Sciatic nerve (tissue), 2 donors: ENCODE measurements around the gene SEMA3F. TPM values are rescaled to one million over a fixed set of nuclear protein-coding genes. Genes with fewer than 3 reads are reported as not detected.

Experiments
- ATAC-seq: fragments of 200-7000 bp; cut with Tn5 transposase; one replicate; pipeline ENCODE4 v1.9.1; 2020; ENCODE audit warnings: mild to moderate bottlenecking, moderate library complexity
- DNase-seq: peaks from one replicate; pipeline ENCODE4 v3.0.0-alpha.2; 2020; ENCODE audit warnings: low spot score
- intact Hi-C: fragments of 100-400 bp; cut with DNase I; formaldehyde crosslinking; loops from one replicate; pipeline ENCODE4 v1.14.2; 2022
- total RNA-seq: library from RNA; stranded (reverse); fragmentation: NEBNext Ultra II Directional; extraction: Animal tissue kit (Norgen Biotek cat#: 25700); gene quantifications from one replicate; pipeline ENCODE4 v1.2.1, GENCODE V29; 2021
- donor health status: DM: no; HTN: no; CAD: no.
- donor health status: DM: no; HTN: no; CAD: no.

The SEMA3F gene
- total RNA-seq = 29.3 TPM

DNA sequence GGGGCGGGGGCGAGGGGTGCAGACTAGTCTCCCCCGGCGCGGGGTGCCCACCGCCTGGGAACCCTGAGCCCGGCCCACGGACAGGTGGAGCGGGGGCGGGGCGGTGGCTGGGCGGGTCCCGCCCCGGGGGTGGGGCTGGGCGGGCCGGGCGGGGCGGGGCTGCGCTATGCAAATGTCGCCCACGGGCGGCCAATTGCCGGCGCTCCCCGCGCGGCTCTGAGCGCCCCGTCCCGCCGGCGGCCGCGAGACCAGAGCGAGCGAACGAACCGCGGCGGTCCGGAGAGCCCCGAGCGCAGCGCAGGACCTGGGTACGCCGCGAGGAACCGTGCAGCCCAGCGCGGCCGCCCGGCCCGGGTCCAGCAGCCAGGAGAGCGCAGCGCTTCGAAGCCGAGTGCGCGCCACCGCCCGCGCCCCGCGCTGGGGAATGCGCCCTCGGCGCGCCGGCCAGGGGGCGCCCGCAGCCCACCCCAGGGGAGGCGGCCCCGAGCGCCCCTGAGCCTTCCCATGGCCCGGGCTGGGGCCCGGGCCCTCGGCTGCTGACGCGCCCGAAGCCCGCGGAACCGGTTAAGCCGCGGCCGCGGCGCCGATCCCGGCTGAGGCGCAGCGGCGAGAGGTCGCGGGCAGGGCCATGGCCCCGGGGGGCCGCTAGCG is at the start of gene SEMA3F:
SEMA3F (plus strand) TSS at position 485 of the 651 bp plus-strand sequence. CDS start 4,299 bp downstream, outside the sequence.
- DNase-seq (no peak), ATAC-seq (peak; percentile 56)
- intact Hi-C loops = no loop called here

DNA sequence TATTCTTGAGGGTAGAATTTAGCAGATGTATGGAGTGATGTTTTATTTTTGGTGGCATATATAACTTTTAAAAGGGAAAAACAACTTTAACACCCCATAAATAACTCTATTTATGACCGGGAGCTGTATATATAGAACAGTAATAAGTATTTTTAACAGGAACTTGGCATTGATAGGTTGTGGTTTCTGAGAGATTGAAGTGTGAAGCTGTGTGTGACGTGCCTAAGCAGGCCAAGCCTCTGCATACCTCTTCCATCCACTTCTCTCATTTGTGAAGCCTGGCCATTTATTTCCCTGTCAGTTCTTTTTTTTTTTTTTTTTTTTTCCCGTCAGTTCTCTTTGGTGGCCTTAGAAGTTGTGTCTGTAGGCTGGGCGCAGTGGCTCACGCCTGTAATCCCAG is 43.4 kb upstream of the SEMA3F start:
- DNase-seq = no peak
- no peak for ATAC-seq
- intact Hi-C loops = no loop called here

DNA sequence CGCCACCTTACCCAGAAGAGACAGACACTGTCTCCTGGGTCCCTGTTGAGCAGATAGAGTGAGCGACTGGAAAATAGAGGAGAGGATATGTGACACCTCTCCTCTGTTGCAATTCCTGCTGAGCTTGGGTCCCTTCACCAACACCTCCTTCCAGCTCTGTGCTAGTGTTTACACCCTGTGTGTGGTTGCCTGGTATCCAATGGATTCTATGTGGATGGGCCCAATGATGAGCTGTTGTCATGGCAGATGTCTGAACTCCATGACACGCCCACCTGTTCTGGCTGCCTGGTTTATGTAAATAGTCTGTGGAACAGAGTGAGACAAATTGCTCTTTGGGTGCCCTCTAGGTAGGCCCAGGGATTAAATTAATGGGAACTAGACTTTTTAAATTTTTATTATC is 42.7 kb upstream of the SEMA3F start:
- intact Hi-C loops = no loop called here
- ATAC-seq (peak; percentile 36), DNase-seq (no peak)

DNA sequence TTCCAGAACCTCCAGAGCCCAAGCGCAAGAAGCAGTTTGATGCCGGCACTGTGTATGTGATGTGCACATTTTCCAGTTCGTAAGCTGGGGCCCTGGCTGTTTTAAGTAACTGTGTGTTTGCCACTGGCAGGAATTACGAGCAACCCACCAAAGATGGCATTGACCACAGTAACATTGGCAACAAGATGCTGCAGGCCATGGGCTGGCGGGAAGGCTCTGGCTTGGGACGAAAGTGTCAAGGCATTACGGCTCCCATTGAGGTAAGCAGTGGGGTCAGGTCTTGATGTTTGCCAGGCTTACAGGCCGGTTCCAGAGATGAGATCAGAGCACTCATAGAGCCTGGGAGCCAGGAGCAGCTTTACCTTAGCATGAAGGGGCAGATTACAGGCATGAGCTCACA is 38.0 kb upstream of the SEMA3F start:
- intact Hi-C loops = no loop called here
- DNase-seq (no peak), ATAC-seq (no peak)

DNA sequence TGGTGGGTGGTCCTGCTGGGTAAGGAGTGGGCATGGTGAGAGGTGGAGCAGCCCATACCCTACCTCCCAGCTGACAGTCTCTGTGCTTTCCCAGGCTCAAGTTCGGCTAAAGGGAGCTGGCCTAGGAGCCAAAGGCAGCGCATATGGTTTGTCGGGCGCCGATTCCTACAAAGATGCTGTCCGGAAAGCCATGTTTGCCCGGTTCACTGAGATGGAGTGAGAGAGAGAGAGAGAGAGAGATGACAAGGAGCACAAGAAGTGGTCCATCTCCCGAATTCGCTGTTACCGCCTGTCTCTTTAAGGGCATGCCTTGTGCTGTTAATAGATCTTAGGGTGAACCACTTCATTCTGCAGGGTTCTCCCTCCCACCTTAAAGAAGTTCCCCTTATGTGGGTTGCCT is 36.9 kb upstream of the SEMA3F start:
- ATAC-seq = no peak
- DNase-seq = no peak
- intact Hi-C loops = no loop called here

DNA sequence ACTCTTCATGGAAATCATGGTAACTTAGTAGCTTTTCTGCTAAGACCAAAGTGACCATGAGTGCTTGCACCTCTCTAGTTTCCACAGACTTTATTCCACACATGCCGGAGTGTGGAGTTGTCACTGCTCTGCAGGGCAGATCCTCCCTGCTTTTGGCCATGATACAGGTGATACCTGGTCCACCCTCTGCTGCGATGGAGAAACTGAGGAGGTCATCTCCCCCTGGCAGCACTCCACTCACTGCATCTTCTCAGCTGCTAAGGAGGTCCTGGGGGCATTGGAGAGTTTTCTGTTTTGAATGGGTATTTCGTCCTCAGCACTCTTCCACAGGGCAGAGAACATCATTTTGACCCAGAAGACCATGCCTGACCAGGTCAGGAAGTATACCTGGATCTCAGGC is 35.3 kb upstream of the SEMA3F start:
- ATAC-seq (no peak), DNase-seq (no peak)
- intact Hi-C loops = loop anchor here (2.0 kb wide), 1 partner anchor 69 kb away; no protein-coding TSS in a partner anchor

DNA sequence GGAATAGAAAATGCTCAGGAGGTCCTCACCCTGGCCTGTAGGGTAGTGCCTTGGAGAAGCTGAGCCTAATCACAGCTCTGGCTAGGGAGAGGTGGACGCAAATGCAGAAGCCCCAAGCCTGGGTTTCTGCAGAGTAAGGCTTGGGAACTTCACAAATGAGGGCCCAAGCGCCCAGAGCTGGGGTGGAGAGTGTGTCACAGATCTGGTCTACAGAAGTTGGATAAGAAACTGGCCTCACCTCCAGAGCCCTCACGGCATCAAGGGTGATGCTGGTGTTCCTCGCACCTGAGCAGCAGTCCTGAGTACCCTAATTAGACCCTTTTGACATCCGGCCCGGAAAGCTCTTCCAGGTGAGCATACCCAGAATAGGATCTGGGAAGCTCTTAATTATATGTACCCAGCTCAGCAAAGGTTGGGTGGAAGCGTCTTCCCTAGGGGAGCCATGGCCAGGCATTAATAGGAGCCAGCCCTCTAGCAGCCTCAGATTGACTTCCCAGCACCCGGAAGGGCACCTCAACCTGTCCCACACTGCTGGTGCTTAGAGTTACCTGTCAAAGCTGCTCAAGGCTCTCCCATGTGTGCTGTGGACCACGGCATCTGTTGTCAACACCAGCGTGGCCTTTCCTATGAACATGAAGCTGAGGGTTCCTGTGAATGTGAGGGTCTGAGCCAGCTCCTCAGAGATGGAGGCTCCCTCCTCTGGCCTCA is 34.6 kb upstream of the SEMA3F start:
- ATAC-seq = peak; percentile 2
- intact Hi-C loops = loop anchor here (2.0 kb wide), 1 partner anchor 68 kb away; no protein-coding TSS in a partner anchor

DNA sequence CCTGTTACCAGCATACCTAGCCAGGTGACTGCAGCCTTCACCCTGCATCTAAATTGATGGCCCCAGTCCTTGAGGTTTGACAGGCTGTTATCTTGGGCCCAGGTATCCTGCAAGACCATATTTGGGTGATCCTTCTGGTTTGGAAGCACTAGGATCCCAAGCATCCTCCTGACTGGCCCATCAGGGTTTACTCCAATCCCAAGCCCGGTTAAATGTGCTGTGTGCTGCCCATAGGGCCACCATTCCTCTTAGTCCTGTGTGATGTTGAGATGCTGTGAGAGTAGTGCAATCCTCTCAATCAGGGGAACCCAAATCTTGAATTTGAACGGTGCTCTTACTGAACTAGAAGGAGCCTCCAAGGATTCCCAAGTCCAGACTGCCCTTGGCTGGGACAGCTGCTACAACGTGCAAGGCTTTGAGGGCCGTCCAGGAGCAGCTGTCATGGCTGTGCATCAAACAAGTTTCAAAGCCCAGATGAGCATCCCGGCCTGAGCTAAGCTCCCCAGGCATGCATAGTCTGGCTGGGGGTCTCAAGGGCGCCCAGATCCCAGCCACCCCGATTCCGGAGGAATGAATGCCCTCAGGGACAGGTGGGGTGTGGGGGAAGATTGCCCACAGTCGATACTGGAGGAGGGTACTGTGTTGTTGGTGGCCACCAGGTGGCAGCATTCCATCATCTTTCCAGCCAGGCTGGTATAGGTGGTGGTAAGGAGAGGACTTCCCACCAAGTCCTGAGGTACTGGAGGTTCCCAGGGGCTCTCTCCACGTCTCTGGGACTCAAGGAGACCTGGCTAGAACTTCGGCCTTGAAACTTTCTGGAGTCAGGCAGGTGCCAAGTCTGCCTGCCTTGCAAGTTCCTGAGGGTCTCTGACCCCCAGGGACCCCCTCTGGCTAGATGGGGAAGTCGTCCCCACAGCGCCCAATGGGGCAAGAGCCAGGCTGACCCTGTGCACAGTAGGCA is 33.8 kb upstream of the SEMA3F start:
- ATAC-seq (peak; percentile 88), DNase-seq (peak; percentile 90)
- intact Hi-C loops = loop anchor here (2.0 kb wide), 1 partner anchor 67 kb away; no protein-coding TSS in a partner anchor

More for the DNA sequence above, 34.6 kb upstream of the SEMA3F start:
- DNase-seq = no peak

DNA sequence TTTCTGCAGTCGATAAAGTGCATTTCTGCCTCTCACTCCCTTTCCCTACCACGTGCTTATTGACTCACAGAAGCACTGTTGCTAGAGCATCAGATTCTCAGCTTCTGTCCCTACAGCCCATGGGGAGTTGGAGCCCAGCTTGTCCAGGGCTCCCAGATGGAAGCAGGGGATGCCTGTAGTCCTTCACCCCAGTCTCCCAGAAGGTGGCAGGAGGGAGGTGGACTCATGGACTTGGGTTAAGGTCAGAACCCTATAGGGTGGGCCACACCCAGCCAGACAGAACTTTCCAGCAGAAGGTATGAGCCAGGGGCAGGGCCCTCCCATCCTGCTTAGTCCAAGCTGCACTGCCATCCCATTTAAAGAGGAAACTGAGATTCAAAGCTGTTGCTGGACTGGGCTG is 33.1 kb upstream of the SEMA3F start:
- ATAC-seq = no peak
- intact Hi-C loops = no loop called here

DNA sequence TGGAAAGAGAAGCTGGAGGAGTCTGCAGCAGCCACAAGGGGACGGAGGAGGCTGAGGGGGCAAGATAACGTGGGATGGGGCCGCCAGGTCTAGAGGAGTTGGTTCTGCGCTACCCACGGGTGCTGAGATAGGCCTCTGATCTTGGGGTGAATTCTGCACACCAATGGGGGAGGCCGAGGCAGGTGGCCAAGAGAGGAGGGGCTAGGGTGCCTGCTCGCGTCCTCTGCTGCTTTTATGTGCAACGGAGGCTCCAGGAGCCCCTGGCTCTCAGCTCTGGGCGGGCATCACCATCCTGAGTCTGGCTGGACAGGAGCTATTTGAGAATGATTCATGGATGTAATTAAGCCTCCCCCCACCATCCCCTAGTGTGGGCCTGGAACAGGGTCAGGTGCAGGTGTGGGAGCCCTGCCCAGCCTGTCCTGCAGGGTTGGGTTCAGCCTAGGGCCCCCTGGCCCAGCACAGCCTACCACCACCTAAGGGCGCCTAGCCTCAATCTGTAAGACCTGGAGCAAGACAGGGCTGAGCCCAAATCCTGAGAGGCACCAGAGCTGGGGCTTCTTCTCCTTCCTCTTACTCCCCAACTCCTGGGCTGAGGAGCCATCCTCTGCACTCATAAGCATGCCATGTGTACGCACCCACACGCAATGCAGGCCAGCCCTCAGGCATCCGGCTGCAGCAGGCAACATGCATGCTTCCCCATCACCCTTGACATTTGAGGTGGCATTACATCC is 32.3 kb upstream of the SEMA3F start:
- DNase-seq = no peak
- intact Hi-C loops = no loop called here
- no peak for ATAC-seq

More for the DNA sequence above, 33.1 kb upstream of the SEMA3F start:
- no peak for DNase-seq

DNA sequence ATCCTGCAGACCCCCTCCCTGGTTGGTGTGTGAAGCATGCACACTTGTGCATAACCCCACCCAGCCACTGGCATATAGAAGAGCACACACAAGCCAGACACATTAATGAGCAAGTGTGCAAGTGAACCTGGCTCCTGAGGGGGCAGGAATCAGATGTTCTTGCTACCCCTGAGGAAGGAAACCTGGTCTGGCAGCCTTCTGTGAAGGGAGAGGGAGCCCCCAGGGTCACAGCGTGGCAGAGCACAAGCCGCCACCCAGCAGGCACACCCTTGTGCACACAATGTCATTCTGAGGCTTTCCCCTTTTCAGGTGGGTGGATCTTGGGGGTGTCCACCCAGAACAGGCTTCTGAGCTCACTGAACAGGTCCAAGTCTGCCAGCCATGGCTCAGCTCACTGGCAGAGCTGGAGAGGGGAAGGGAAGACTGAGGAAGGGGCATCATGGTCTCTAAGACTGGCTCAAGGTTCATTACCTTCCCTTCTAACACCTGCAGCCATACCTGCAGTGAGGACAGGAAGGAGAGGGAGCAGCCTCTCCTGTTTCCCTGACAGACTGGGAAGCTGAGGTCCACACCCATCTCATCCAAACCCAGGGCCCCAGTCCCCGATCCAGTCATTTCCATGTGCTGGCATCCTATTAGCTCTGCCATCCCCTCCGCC is 31.6 kb upstream of the SEMA3F start:
- intact Hi-C loops = no loop called here
- ATAC-seq = no peak
- no peak for DNase-seq

DNA sequence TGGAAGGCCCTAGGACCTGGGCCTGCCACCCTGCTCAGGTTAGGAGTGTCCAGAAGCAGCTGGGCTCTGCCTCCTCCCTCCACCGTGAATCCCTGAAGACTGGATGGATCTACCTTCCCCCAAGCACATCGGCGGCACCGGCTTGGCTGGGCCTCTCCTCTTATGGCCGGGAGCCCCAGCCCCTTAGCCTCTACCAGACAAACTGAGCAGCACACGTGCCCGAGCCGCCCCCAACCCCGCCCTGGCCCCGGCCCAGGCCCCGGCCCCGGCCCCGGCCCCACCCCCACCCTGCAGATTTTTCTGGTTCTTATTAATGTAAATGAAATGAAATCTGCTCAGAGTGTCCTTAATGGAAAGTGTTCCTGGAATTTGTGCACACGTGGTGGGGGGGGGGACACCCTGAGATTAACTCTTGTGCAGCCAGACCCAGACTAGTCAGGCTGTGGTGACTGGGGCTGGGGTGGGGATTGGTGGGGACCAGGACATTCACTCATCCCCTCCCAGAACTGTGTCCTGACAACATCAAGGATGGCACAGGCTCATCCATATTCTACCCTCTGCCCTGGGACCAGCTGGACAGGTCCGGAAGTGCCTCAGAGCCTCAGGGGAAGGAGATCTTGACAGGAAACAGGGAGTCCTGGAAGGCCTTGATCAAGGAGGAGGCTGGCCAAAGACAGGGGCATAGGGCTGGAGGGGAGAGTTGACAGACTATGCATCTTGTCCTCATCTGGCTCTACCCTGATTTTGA is 30.9 kb upstream of the SEMA3F start:
- no peak for ATAC-seq
- no peak for DNase-seq
- intact Hi-C loops = no loop called here

DNA sequence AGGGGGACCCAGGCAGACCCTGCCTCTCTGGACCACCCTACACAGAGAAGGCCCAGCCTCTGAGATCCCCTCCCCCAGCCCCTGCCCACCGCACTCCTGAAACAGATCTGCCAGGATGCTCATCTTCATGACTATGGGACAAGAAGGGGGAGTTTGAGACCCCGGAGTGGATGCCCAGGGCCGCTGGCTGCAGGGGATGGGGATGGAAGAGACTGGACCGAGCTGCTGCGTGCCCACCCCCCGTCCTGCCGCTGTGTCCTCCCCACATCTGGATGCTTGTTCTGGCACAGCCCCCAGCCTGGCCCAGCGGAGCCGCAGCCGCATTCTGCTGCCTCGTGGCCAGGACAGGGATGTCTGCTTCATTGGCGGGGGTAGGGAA is 30.3 kb upstream of the SEMA3F start:
- intact Hi-C loops = no loop called here
- no peak for ATAC-seq
- DNase-seq = no peak

DNA sequence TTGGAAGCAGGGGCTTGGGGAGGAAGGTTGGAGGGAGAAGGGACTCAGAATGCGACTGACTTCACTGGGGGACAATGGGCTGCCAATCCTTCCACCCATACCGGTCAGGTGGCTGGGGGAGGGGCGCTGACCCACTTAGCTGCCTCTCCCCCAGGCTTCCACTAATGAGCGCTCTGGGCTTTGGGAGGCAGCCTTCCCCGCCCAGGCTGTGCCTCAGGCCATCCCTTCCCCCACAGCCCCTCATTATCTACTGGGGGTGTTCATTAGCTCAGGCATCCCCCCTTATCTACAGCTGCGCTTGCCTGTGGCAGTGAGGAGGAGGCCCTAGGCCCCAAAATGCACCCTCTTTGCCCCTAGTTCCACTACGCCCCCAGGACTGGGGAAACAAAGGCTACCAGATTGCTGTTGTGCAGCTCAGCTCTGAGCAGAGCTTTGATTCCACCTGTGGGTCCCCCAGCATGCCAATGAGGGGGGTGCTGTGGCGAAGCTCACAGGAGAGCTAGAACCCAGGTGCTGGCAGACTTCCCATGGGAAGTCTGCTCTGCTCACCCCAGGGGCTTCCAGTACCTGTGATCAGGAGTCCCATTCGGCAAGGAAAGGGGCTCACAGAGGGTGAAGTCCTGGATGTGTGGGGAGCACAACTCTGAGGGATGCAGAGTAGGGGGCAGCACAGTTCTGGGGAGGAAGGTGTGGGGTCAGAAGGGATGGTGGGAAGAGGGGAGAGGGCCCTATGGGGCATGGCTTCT is 29.4 kb upstream of the SEMA3F start:
- DNase-seq = no peak
- no peak for ATAC-seq
- intact Hi-C loops = no loop called here

DNA sequence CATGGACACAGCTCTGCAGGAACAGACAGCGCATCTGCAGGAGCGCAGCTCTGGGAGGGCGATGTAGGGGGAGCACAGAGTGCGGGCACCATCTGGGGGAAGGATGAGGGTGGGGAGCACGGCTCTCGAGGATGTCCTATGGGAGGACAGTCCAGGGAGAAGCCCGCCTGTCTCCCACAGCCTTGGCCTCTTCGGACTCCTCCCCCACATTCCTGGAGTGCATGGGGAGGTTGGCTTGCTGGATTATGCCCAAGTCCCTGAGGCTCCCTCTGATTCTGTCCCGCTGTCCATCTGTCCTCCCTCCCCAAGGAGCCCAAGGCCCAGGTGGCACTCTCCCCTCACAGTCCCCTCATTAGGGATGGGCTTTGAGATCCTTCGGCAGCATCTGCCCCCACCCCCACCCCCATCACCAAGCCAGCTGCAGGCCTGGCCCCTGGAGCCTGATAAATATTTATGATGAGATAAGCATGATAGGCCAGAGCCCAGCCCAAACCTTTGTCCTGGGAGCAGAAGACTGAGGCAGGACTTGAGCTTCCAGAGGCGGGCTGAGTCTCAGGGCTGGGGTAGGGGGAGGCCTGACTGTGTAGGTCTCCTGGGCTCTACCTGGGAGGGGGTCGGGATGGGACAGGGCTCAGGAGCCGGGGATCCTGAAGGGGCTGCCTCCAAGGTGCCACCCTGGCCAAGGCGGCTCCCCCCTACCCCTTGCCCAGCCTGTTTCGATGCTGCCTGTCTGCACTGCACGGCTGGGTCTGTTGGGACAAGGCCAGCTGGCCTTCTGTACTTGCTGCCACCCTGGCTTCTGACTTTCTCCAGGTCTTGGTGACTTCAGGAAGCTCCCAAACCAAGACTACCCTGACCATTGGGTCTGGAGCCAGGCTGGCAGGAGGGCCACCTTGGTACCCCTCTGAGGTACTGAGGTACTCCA is 28.6 kb upstream of the SEMA3F start:
- no peak for DNase-seq
- intact Hi-C loops = no loop called here
- no peak for ATAC-seq

DNA sequence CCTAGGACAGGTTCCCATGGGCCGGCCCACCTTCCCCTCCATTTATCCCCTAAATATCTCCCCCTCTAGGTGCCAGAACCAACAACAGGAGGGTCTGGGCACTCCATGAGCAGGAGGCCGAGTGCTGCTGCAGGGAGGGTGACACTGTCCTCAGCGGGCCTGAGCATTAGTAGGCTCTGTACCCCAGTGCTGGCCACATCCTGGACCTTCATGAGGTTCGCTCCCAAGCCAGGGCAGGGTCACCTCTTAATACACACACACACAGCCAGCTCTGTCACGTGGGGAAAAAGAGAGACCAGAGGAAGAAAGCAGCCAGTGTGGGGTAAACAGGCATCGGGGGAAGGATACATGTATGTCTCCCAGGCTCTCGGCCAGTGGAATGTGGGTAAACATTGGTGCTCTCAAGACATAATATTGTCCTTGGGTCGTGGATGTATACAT is 27.9 kb upstream of the SEMA3F start:
- intact Hi-C loops = no loop called here
- DNase-seq (no peak), ATAC-seq (no peak)
